Ramos (cell line): Measurements from ENCODE around the gene WDR54.

Experiments
- in situ Hi-C: fragments of 300-500 bp; cut with MboI; formaldehyde crosslinking; loops from one replicate; pipeline ENCODE4 v1.14.3; 2022; ENCODE audit warnings: low sequenced_read_pairs; ENCODE audit not compliant: unreplicated experiment

WDR54 gene

GRCh38 chr2:74472086-74472944 lies 50.8 kb downstream of the WDR54 start, which contains the start of gene MRPL53:
Gene MRPL53, minus strand, starts transcription at chr2:74472680. Its CDS starts 20 bp downstream, at chr2:74472660.
- in situ Hi-C loops: no loop called here

DNA sequence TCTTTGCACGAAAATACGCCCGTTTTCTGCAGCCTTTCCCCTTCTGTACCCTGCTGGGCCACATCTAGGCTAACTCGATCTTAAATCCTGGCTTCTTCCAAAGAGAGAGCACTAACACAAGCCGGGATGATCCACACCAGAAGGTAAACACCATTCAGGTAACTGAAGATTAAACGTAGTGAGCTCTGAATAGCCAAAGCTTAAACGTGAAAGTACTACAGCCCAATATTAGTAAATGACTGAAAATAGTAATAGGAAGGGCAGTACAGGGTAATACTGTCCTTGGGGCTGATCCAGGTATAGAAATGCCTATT lies 51.4 kb downstream of the WDR54 start:
- in situ Hi-C loops: no loop called here

DNA sequence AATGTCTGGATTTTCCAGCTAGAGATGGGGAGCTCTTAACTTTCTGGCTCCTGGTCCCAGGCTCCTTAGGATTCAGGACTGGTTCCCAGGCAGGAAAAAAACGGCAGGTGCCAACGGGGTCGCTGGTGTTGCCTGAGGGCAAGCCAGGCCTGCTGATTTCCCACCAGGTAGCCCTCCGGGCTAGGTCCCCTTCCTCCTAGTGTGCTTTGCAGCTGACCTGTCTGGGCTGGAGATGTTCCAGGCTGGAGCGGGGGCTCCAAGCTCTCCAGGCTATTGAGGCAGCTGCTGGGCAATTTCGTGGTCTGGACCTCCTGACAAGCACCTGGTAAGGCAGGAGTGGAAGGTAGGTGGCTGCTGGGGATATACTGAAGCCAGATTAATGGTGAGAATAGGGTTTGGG lies 53.0 kb downstream of the WDR54 start:
- in situ Hi-C loops: no loop called here

DNA sequence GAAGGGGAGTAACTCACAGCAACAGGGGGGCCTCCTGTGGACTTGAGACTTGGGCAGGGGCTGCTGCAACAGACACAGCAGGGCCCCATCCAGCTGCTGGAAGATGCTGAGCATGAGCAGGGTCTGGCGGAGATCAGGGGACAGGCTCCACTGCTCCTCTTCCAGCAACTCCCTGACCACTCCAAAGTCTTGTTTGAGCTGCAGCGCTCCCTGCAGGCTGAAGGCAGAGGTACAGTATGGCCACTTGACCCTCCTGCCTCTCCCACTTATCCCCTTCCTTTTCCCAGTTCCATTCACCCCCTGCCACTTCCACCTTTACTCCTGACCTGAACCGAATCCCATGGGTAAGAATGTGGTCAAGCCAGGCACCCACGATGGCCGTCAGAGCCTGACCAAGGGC lies 53.4 kb downstream of the WDR54 start:
- in situ Hi-C loops: no loop called here
